Vagina (tissue), 2 donors: ENCODE results near the gene IL1RAPL1.

Experiments
- POLR2A ChIP-seq, 2 donors: fragments of 450-650 bp; IDR thresholded peaks; one replicate each; pipeline ENCODE4 v1.6.1; 2017; ENCODE audit warnings: antibody characterized with exemption in 2 of 2, mild to moderate bottlenecking in 2 of 2, moderate library complexity in 2 of 2
- TF ChIP-seq, protein P1 (sequence below), 3 experiments: fragments of 450-650 bp in 2 of 3; fragments of 200-600 bp in 1 of 3; sonication (generic) in 1 of 3; IDR thresholded peaks; one replicate each; pipeline ENCODE4 v1.5.1; 2017 to 2019; ENCODE audit warnings: antibody characterized with exemption in 3 of 3, mild to moderate bottlenecking in 2 of 3, moderate library complexity in 2 of 3

GRCh38 chrX:29798469-29798868 is 1211.2 kb downstream of the IL1RAPL1 start:
- TF ChIP-seq, protein P1, sequence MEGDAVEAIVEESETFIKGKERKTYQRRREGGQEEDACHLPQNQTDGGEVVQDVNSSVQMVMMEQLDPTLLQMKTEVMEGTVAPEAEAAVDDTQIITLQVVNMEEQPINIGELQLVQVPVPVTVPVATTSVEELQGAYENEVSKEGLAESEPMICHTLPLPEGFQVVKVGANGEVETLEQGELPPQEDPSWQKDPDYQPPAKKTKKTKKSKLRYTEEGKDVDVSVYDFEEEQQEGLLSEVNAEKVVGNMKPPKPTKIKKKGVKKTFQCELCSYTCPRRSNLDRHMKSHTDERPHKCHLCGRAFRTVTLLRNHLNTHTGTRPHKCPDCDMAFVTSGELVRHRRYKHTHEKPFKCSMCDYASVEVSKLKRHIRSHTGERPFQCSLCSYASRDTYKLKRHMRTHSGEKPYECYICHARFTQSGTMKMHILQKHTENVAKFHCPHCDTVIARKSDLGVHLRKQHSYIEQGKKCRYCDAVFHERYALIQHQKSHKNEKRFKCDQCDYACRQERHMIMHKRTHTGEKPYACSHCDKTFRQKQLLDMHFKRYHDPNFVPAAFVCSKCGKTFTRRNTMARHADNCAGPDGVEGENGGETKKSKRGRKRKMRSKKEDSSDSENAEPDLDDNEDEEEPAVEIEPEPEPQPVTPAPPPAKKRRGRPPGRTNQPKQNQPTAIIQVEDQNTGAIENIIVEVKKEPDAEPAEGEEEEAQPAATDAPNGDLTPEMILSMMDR (IDR thresholded peaks at IDR 0.05), result no peak
- no peak for TF ChIP-seq POLR2A (IDR thresholded peaks at IDR 0.05)
